Measurements from ENCODE around the gene BUB3. TPM values are rescaled to one million over a fixed set of nuclear protein-coding genes. Genes with fewer than 3 reads are reported as not detected.

BUB3 gene
- total RNA-seq, 4 donors from 2014 or later: 57.2 to 156 (median 99.4) TPM

GRCh38 chr10:123126246-123126645 is 28.0 kb upstream of the BUB3 start:
- peaks cover 0 to 5% of the 10 kb centered on the region in 2 donors for H3K27me3 ChIP-seq
- intact Hi-C loops (cut with DNase I; ENCODE audit: low total_unique reads): no loop called here
- H3K36me3 ChIP-seq: no peaks in the 10 kb centered on the region

DNA sequence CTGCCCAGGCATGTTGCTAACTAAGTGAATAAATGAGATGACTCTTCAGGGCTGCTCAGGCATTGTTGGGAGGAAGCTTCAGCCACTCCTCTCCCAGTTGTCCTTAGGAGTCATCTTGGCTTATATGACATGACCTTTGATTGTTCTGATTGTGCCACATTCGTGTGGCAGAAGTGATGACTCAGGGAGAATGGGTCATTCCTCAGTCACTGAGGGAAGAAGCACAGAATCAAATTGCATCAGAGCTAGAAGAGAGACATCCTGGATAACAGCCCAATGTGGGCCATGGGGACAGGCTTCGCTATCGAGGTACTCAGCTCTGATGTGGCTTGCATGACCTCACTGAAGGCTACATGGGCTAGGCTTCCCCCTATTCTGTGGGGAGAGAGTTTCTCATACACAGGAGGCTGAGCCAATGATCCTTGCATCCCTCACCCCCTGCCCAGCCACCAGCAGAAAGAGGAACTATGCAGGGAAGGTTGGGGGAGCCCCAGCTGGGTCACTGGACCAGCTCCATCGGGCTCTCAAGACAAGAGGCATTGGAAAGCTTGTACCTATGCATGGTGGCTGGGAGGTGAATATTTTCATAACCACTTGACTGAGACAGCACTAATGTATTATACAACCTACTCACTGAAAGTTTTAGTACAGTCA is 24.5 kb upstream of the BUB3 start:
- Histone ChIP-seq H3K9me3 (no peaks in the 10 kb centered on the region), H3K27me3 (peaks cover 0 to 39% of the 10 kb centered on the region in 2 donors), H3K36me3 (no peaks in the 10 kb centered on the region), H3K4me3 (no peak overlapping the region), H3K4me1 (peaks cover 0 to 1% of the 10 kb centered on the region in 2 donors), H3K27ac (no peak overlapping the region)
- intact Hi-C loops (cut with DNase I; ENCODE audit: low total_unique reads): loop anchor here (10.0 kb wide), 1 partner anchor 425 kb away; no protein-coding TSS in a partner anchor
- DNase-seq: no peak
- TF ChIP-seq, protein P1, sequence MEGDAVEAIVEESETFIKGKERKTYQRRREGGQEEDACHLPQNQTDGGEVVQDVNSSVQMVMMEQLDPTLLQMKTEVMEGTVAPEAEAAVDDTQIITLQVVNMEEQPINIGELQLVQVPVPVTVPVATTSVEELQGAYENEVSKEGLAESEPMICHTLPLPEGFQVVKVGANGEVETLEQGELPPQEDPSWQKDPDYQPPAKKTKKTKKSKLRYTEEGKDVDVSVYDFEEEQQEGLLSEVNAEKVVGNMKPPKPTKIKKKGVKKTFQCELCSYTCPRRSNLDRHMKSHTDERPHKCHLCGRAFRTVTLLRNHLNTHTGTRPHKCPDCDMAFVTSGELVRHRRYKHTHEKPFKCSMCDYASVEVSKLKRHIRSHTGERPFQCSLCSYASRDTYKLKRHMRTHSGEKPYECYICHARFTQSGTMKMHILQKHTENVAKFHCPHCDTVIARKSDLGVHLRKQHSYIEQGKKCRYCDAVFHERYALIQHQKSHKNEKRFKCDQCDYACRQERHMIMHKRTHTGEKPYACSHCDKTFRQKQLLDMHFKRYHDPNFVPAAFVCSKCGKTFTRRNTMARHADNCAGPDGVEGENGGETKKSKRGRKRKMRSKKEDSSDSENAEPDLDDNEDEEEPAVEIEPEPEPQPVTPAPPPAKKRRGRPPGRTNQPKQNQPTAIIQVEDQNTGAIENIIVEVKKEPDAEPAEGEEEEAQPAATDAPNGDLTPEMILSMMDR (IDR thresholded peaks at IDR 0.05): no peak
- TF ChIP-seq POLR2A (IDR thresholded peaks at IDR 0.05): no peak

More at GRCh38 chr10:123126246-123126645, 28.0 kb upstream of the BUB3 start:
- Histone ChIP-seq H3K4me1 (no peaks in the 10 kb centered on the region), H3K27ac (no peak overlapping the region), H3K9me3 (no peaks in the 10 kb centered on the region), H3K4me3 (no peak overlapping the region)
- TF ChIP-seq POLR2A (IDR thresholded peaks at IDR 0.05): no peak
- TF ChIP-seq, protein P1 (IDR thresholded peaks at IDR 0.05): no peak
- no peak for DNase-seq

- TF ChIP-seq, protein P1 (IDR thresholded peaks at IDR 0.05): peak; percentile 67 to 84 (median 78)
- TF ChIP-seq POLR2A (IDR thresholded peaks at IDR 0.05): no peak
Observed at GRCh38 chr10:123132576-123133477, 21.4 kb upstream of the BUB3 start.

GRCh38 chr10:123133541-123134342 is 20.5 kb upstream of the BUB3 start:
- Histone ChIP-seq H3K4me1 (peaks cover 0 to 29% of the 10 kb centered on the region in 2 donors), H3K36me3 (no peaks in the 10 kb centered on the region), H3K27ac (no peak overlapping the region), H3K27me3 (peaks cover 11 to 69% of the 10 kb centered on the region in 2 donors), H3K4me3 (no peak overlapping the region), H3K9me3 (no peaks in the 10 kb centered on the region)
- TF ChIP-seq, protein P1 (IDR thresholded peaks at IDR 0.05): no peak
- no peak for TF ChIP-seq POLR2A (IDR thresholded peaks at IDR 0.05)
- intact Hi-C loops (cut with DNase I; ENCODE audit: low total_unique reads): loop anchor here (10.0 kb wide), 1 partner anchor 421 kb away; no protein-coding TSS in a partner anchor
- no peak for DNase-seq

More at GRCh38 chr10:123132576-123133477, 21.4 kb upstream of the BUB3 start:
- Histone ChIP-seq H3K9me3 (no peaks in the 10 kb centered on the region), H3K4me1 (peaks cover 0 to 29% of the 10 kb centered on the region in 2 donors), H3K4me3 (no peak overlapping the region), H3K36me3 (no peaks in the 10 kb centered on the region), H3K27ac (no peak overlapping the region), H3K27me3 (peaks cover 4 to 60% of the 10 kb centered on the region in 2 donors)
- DNase-seq: peak; percentile 74
- intact Hi-C loops (cut with DNase I; ENCODE audit: low total_unique reads): loop anchor here (10.0 kb wide), 1 partner anchor 422 kb away; no protein-coding TSS in a partner anchor

Data from uterus (tissue), 4 donors.